Measurements from ENCODE around the gene GPC4.

GPC4 gene

GRCh38 chrX:133364865-133365264, 50.4 kb downstream of the GPC4 start:
- no peak for ATAC-seq
- TF ChIP-seq BACH2 (CRISPR knock-in tag; IDR thresholded peaks at IDR 0.05; ENCODE audit: borderline replicate concordance) (no peak), GLIS3 (CRISPR knock-in tag; IDR thresholded peaks at IDR 0.05) (no peak), RARB (CRISPR knock-in tag; IDR thresholded peaks at IDR 0.05) (no peak), TCF4 (CRISPR knock-in tag; IDR thresholded peaks at IDR 0.05; ENCODE audit: borderline replicate concordance) (no peak), ARNTL (CRISPR knock-in tag; IDR thresholded peaks at IDR 0.05; ENCODE audit: borderline replicate concordance, low read depth) (no peak), TOX (CRISPR knock-in tag; IDR thresholded peaks at IDR 0.05; ENCODE audit: borderline replicate concordance) (no peak), CSRNP3 (CRISPR knock-in tag; IDR thresholded peaks at IDR 0.05) (no peak), ZFP30 (CRISPR knock-in tag; IDR thresholded peaks at IDR 0.05) (no peak), ISL1 (CRISPR knock-in tag; IDR thresholded peaks at IDR 0.05) (no peak), POU6F1 (CRISPR knock-in tag; IDR thresholded peaks at IDR 0.05; ENCODE audit: borderline replicate concordance, low read depth) (no peak), ZNF8 (CRISPR knock-in tag; IDR thresholded peaks at IDR 0.05) (no peak), OSR1 (CRISPR knock-in tag; IDR thresholded peaks at IDR 0.05) (no peak)

- no peak for TF ChIP-seq SNAI2 (CRISPR knock-in tag; IDR thresholded peaks at IDR 0.05)
- TF ChIP-seq ZFP3 (CRISPR knock-in tag; IDR thresholded peaks at IDR 0.05) = no peak
- no peak for TF ChIP-seq ISL1 (CRISPR knock-in tag; IDR thresholded peaks at IDR 0.05)
- TF ChIP-seq PATZ1 (CRISPR knock-in tag; IDR thresholded peaks at IDR 0.05; ENCODE audit: borderline replicate concordance) = no peak
- TF ChIP-seq CSDC2 (CRISPR knock-in tag; IDR thresholded peaks at IDR 0.05) = no peak
- TF ChIP-seq TCF4 (CRISPR knock-in tag; IDR thresholded peaks at IDR 0.05; ENCODE audit: borderline replicate concordance) = no peak
- no peak for TF ChIP-seq TOX (CRISPR knock-in tag; IDR thresholded peaks at IDR 0.05; ENCODE audit: borderline replicate concordance)
- no peak for TF ChIP-seq ESRRG (CRISPR knock-in tag; IDR thresholded peaks at IDR 0.05)
- no peak for TF ChIP-seq BACH2 (CRISPR knock-in tag; IDR thresholded peaks at IDR 0.05; ENCODE audit: borderline replicate concordance)
- TF ChIP-seq RARB (CRISPR knock-in tag; IDR thresholded peaks at IDR 0.05) = no peak
- TF ChIP-seq OSR1 (CRISPR knock-in tag; IDR thresholded peaks at IDR 0.05) = no peak
- no peak for TF ChIP-seq CSRNP3 (CRISPR knock-in tag; IDR thresholded peaks at IDR 0.05)
- TF ChIP-seq ZNF8 (CRISPR knock-in tag; IDR thresholded peaks at IDR 0.05) = no peak
- no peak for TF ChIP-seq POU6F1 (CRISPR knock-in tag; IDR thresholded peaks at IDR 0.05; ENCODE audit: borderline replicate concordance, low read depth)
- TF ChIP-seq ZNF565 (CRISPR knock-in tag; conservative IDR thresholded peaks at IDR 0.05; ENCODE audit: low read depth) = no peak
- TF ChIP-seq GLIS3 (CRISPR knock-in tag; IDR thresholded peaks at IDR 0.05) = no peak
- TF ChIP-seq ZNF70 (CRISPR knock-in tag; IDR thresholded peaks at IDR 0.05) = no peak
- no peak for TF ChIP-seq ARNTL (CRISPR knock-in tag; IDR thresholded peaks at IDR 0.05; ENCODE audit: borderline replicate concordance, low read depth)
- no peak for ATAC-seq
Observed at GRCh38 chrX:133364196-133364595, 51.1 kb downstream of the GPC4 start.

GRCh38 chrX:133362538-133362937, 52.8 kb downstream of the GPC4 start:
- no peak for ATAC-seq
- TF ChIP-seq SNAI2 (CRISPR knock-in tag; IDR thresholded peaks at IDR 0.05) (no peak), ZNF70 (CRISPR knock-in tag; IDR thresholded peaks at IDR 0.05) (no peak), TCF4 (CRISPR knock-in tag; IDR thresholded peaks at IDR 0.05; ENCODE audit: borderline replicate concordance) (no peak), PPARA (CRISPR knock-in tag; IDR thresholded peaks at IDR 0.05; ENCODE audit: borderline replicate concordance) (no peak), PATZ1 (CRISPR knock-in tag; IDR thresholded peaks at IDR 0.05; ENCODE audit: borderline replicate concordance) (no peak), TOX (CRISPR knock-in tag; IDR thresholded peaks at IDR 0.05; ENCODE audit: borderline replicate concordance) (no peak), ZC3H10 (CRISPR knock-in tag; IDR thresholded peaks at IDR 0.05) (no peak), ZNF565 (CRISPR knock-in tag; conservative IDR thresholded peaks at IDR 0.05; ENCODE audit: low read depth) (no peak), ARNTL (CRISPR knock-in tag; IDR thresholded peaks at IDR 0.05; ENCODE audit: borderline replicate concordance, low read depth) (no peak), ZFP30 (CRISPR knock-in tag; IDR thresholded peaks at IDR 0.05) (no peak), TSHZ2 (CRISPR knock-in tag; IDR thresholded peaks at IDR 0.05) (no peak)
